GM23248 (cell line): ENCODE results near the gene KCNK5.

ENCODE experiments used
- EZH2 ChIP-seq: fragments of 200-600 bp; sonication (generic); IDR thresholded peaks from 2 replicates; pipeline ENCODE4 v1.6.1; 2018; ENCODE audit warnings: antibody characterized with exemption, mild to moderate bottlenecking; ENCODE audit not compliant: insufficient read depth, poor library complexity, severe bottlenecking
- EZH2phosphoT487 ChIP-seq: fragments of 200-600 bp; sonication (generic); IDR thresholded peaks from 2 replicates; pipeline ENCODE4 v1.6.1; 2018; ENCODE audit warnings: antibody characterized with exemption, moderate library complexity, mild to moderate bottlenecking, low read depth; ENCODE audit not compliant: insufficient read depth

DNA sequence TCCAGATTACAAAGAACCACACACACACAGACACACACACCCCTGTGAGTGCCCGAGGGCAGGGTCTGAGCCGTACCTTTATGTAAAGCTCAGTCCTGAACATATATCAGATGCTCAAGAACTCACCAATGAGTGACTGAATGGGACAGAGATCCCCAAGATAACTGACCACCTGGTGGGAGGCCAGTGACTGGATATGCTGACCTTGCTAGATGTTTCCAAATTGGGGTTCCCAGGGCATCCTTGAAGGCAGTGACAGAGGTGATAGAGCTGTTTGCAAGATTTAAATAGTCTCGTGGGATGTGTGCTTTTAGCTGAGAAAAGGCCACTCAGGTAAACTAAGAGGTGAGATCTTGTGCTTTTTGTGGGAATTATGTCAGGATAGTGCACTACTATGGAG is 45.6 kb upstream of the KCNK5 start:
- TF ChIP-seq EZH2 (no peak), EZH2phosphoT487 (no peak)
